ENCODE measurements around the gene ZNF439. TPM values are rescaled to one million over a fixed set of nuclear protein-coding genes. Genes with fewer than 3 reads are reported as not detected.

ZNF439 gene
- total RNA-seq, 1 experiment from 2014 or later, result 3.3 TPM

- Histone ChIP-seq H3K9me3 (ENCODE audit: control insufficient read depth, low read depth, low read length) (peaks cover 65% of the 10 kb centered on the region), H3K23me2 (ENCODE audit: insufficient read length, low read depth, low read length, poor library complexity, severe bottlenecking) (no peaks in the 10 kb centered on the region), H3K4me1 (ENCODE audit: insufficient read depth, low read length) (no peaks in the 10 kb centered on the region), H3K27ac (ENCODE audit: insufficient read length, low read depth, low read length) (no peak overlapping the region), H2BK120ac (ENCODE audit: low read depth, low read length, poor library complexity, severe bottlenecking) (no peak overlapping the region), H2BK20ac (ENCODE audit: low read depth, low read length, poor library complexity, severe bottlenecking) (no peak overlapping the region), H3K27me3 (ENCODE audit: insufficient read depth, low read length) (no peaks in the 10 kb centered on the region), H3K4me2 (ENCODE audit: insufficient read depth, insufficient read length, low read length) (no peak overlapping the region), H3K9ac (ENCODE audit: extremely low read depth, insufficient read length, low read length) (no peak overlapping the region), H4K8ac (replicated peaks; ENCODE audit: insufficient read length, low read depth, low read length) (no peak overlapping the region), H3K79me2 (ENCODE audit: insufficient read depth, low read length) (no peaks in the 10 kb centered on the region), H4K20me1 (ENCODE audit: control insufficient read depth, insufficient read depth, insufficient read length) (no peaks in the 10 kb centered on the region), H3K79me1 (ENCODE audit: insufficient read depth, low read depth, low read length, poor library complexity, severe bottlenecking) (peaks cover 4% of the 10 kb centered on the region), H3K14ac (ENCODE audit: insufficient read depth, low read length) (no peak overlapping the region), H2BK12ac (ENCODE audit: insufficient read length, low read depth, low read length) (no peak overlapping the region), H2AFZ (ENCODE audit: low read length) (no peak overlapping the region), H3T11ph (ENCODE audit: low read length) (no peak overlapping the region), H4K5ac (ENCODE audit: insufficient read length, low read depth, low read length) (no peak overlapping the region), H4K91ac (ENCODE audit: insufficient read length, low read depth, low read length) (no peak overlapping the region), H2AK5ac (ENCODE audit: insufficient read length, low read length) (no peak overlapping the region), H3K18ac (ENCODE audit: insufficient read length, low read depth, low read length) (no peak overlapping the region), H2BK15ac (ENCODE audit: low read depth, low read length) (no peak overlapping the region), H3K4ac (ENCODE audit: low read depth, low read length) (no peak overlapping the region), H3K56ac (ENCODE audit: insufficient read length, low read depth, low read length) (no peak overlapping the region), H3K23ac (ENCODE audit: insufficient read length, low read depth, low read length) (no peak overlapping the region), H2BK5ac (ENCODE audit: insufficient read length, low read length) (no peak overlapping the region)
- TF ChIP-seq CTCF (conservative IDR thresholded peaks at IDR 0.05), result no peak
- Mint-ChIP-seq H3K27ac (no peak overlapping the region), H3K4me1 (no peaks in the 10 kb centered on the region), H3K36me3 (ENCODE audit: insufficient read depth in 1 of 3, low read depth in 3 of 3) (peaks cover 83 to 94% (median 92%) of the 10 kb centered on the region in 3 experiments), H3K9me3 (peaks cover 92 to 93% of the 10 kb centered on the region in 2 experiments), H3K27me3 (ENCODE audit: low read depth) (peaks cover 14% of the 10 kb centered on the region), H3K4me3 (no peak overlapping the region)
- no CpG with 5 or more reads among the region's 3 CpGs for WGBS (ENCODE audit: extremely low coverage, insufficient read length, low lambda C conversion rate)
- no peak for DNase-seq
These were observed 53.7 kb downstream of the ZNF439 start for GRCh38 chr19:11902228-11902627.
